H1 (cell line): Measurements from ENCODE around the gene AP1M1. TPM values are rescaled to one million over a fixed set of nuclear protein-coding genes. Genes with fewer than 3 reads are reported as not detected.

Experiments used
- CTCF ChIA-PET: fragments of 300-600 bp; sonication (Branson Sonifier 250); formaldehyde crosslinking; loops from one replicate; lab custom pipeline; 2021; ENCODE audit not compliant: partially characterized antibody; lab: Charles Lee
- POLR2A ChIA-PET: fragments of 300-600 bp; sonication (Branson Sonifier 250); formaldehyde crosslinking; loops from one replicate; lab custom pipeline; 2021; ENCODE audit warnings: inconsistent platforms; ENCODE audit not compliant: partially characterized antibody; lab: Charles Lee
- DNase-seq, 2 experiments: peaks; one replicate each; pipeline versions ENCODE4 v3.0.0 to v3.0.0-alpha.2; 2010 to 2022; ENCODE audit warnings: low spot score in 2 of 2, low read depth in 1 of 2, mixed read lengths in 1 of 2
- FAIRE-seq: peaks from 2 replicates; lab custom pipeline; 2011; peaks lifted over from hg19 to GRCh38; lab: Jason Lieb, UNC
- H2AFZ ChIP-seq: 2 replicates; pipeline ENCODE4 v1.8.1; 2012; ENCODE audit warnings: low read length, inconsistent platforms
- H2AK5ac ChIP-seq: 2 replicates; pipeline ENCODE4 v1.6.1; 2013; ENCODE audit warnings: low read depth, low read length
- H2BK120ac ChIP-seq: replicated peaks from 2 replicates; pipeline ENCODE3; 2013; ENCODE audit warnings: low read depth, low read length, inconsistent platforms
- H2BK12ac ChIP-seq: 2 replicates; pipeline ENCODE4 v1.6.1; 2013; ENCODE audit warnings: low read depth, low read length
- H2BK15ac ChIP-seq: 2 replicates; pipeline ENCODE4 v1.6.1; 2013; ENCODE audit warnings: low read length
- H2BK20ac ChIP-seq: 2 replicates; pipeline ENCODE4 v1.6.1; 2013; ENCODE audit warnings: low read length
- H2BK5ac ChIP-seq: 2 replicates; pipeline ENCODE4 v1.6.1; 2013; ENCODE audit warnings: low read depth, low read length
- H3K14ac ChIP-seq: 2 replicates; pipeline ENCODE4 v1.6.1; 2013; ENCODE audit warnings: inconsistent platforms; ENCODE audit not compliant: insufficient read length
- H3K18ac ChIP-seq: 2 replicates; pipeline ENCODE4 v1.6.1; 2013; ENCODE audit warnings: low read length; ENCODE audit errors: extremely low read depth
- H3K23ac ChIP-seq: 2 replicates; pipeline ENCODE4 v1.6.1; 2013; ENCODE audit warnings: inconsistent platforms; ENCODE audit not compliant: insufficient read length
- H3K23me2 ChIP-seq: 2 replicates; pipeline ENCODE4 v1.6.1; 2013; ENCODE audit warnings: low read depth, low read length
- H3K27ac ChIP-seq: 2 replicates; pipeline ENCODE4 v1.6.1; 2011; ENCODE audit warnings: low read depth, low read length, inconsistent platforms
- H3K27me3 ChIP-seq, 4 experiments: replicated peaks in 1 of 4; 1 replicate in 1 of 4; 2 replicates in 3 of 4; pipeline versions ENCODE4 v1.6.1 to v1.8.1; 2011 to 2013; ENCODE audit warnings: low read length in 3 of 4, mild to moderate bottlenecking in 3 of 4, inconsistent platforms in 2 of 4, mixed read lengths in 2 of 4, moderate library complexity in 1 of 4; ENCODE audit not compliant: control insufficient read depth in 3 of 4, insufficient read depth in 3 of 4; ENCODE audit errors: extremely low read depth in 1 of 4
- H3K36me3 ChIP-seq, 4 experiments: 2 replicates each; pipeline versions ENCODE4 v1.6.1 to v1.8.1; 2011 to 2013; ENCODE audit warnings: mild to moderate bottlenecking in 4 of 4, low read length in 3 of 4, moderate library complexity in 2 of 4, control low read depth in 1 of 4, inconsistent platforms in 1 of 4; ENCODE audit not compliant: insufficient read depth in 4 of 4, control insufficient read depth in 2 of 4
- H3K4ac ChIP-seq: replicated peaks from 2 replicates; pipeline ENCODE3; 2013; ENCODE audit warnings: low read length, low read depth, mixed read lengths, inconsistent platforms; ENCODE audit not compliant: insufficient read length
- H3K4me1 ChIP-seq, 4 experiments: replicated peaks in 1 of 4; 1 replicate in 1 of 4; 2 replicates in 3 of 4; pipeline versions ENCODE4 v1.6.1 to v1.8.1; 2011 to 2013; ENCODE audit warnings: low read length in 3 of 4, inconsistent platforms in 2 of 4, mixed read lengths in 1 of 4; ENCODE audit not compliant: insufficient read depth in 4 of 4, control insufficient read depth in 3 of 4
- H3K4me2 ChIP-seq, 2 experiments: 2 replicates each; pipeline versions ENCODE4 v1.6.1 to v1.8.1; 2011 to 2013; ENCODE audit warnings: low read depth in 2 of 2, low read length in 2 of 2, control low read depth in 1 of 2, inconsistent platforms in 1 of 2, mild to moderate bottlenecking in 1 of 2; ENCODE audit not compliant: insufficient read depth in 1 of 2
- H3K4me3 ChIP-seq, 4 experiments: fragments of 200-600, 300-600 bp in 1 of 4; sonication (generic), shearing (Covaris generic), sonication (Bioruptor Twin) in 1 of 4; 2 replicates each; pipeline versions ENCODE4 v1.5.1 to v1.8.1; 2011 to 2016; ENCODE audit warnings: low read length in 4 of 4, low read depth in 3 of 4, control low read depth in 2 of 4, inconsistent platforms in 2 of 4, mild to moderate bottlenecking in 2 of 4, mixed read lengths in 1 of 4, moderate library complexity in 1 of 4; ENCODE audit not compliant: insufficient read depth in 2 of 4; ENCODE audit errors: extremely low read depth in 1 of 4
- H3K56ac ChIP-seq: replicated peaks from 2 replicates; pipeline ENCODE3; 2013; ENCODE audit warnings: low read depth, mild to moderate bottlenecking, mixed read lengths, low read length, inconsistent platforms; ENCODE audit not compliant: insufficient read length
- H3K79me1 ChIP-seq: 2 replicates; pipeline ENCODE4 v1.6.1; 2013; ENCODE audit warnings: low read depth, low read length, control low read depth
- H3K79me2 ChIP-seq, 2 experiments: 2 replicates each; pipeline versions ENCODE4 v1.6.1 to v1.8.1; 2012 to 2013; ENCODE audit warnings: low read length in 2 of 2, mild to moderate bottlenecking in 2 of 2, inconsistent platforms in 1 of 2; ENCODE audit not compliant: insufficient read depth in 2 of 2, control insufficient read depth in 1 of 2
- H3K9ac ChIP-seq, 4 experiments: replicated peaks in 1 of 4; 1 replicate in 1 of 4; 2 replicates in 3 of 4; pipeline versions ENCODE4 v1.6.1 to v1.8.1; 2011 to 2013; ENCODE audit warnings: low read depth in 3 of 4, low read length in 3 of 4, control low read depth in 2 of 4, mild to moderate bottlenecking in 2 of 4, moderate library complexity in 2 of 4, inconsistent platforms in 1 of 4; ENCODE audit errors: extremely low read depth in 1 of 4
- H3K9me3 ChIP-seq, 2 experiments: 2 replicates each; pipeline versions ENCODE4 v1.6.1 to v1.8.1; 2012 to 2013; ENCODE audit warnings: mild to moderate bottlenecking in 2 of 2, moderate library complexity in 2 of 2, control low read depth in 1 of 2, inconsistent platforms in 1 of 2, low read depth in 1 of 2, low read length in 1 of 2, mixed read lengths in 1 of 2; ENCODE audit not compliant: insufficient read depth in 2 of 2
- H4K20me1 ChIP-seq, 2 experiments: replicated peaks in 1 of 2; 2 replicates each; pipeline versions ENCODE3 to v1.8.1; 2011 to 2013; ENCODE audit warnings: inconsistent platforms in 2 of 2, low read length in 2 of 2, mild to moderate bottlenecking in 1 of 2; ENCODE audit not compliant: insufficient read depth in 2 of 2, control insufficient read depth in 1 of 2
- H4K5ac ChIP-seq: 2 replicates; pipeline ENCODE4 v1.6.1; 2013; ENCODE audit warnings: low read length, low read depth, mixed read lengths, inconsistent platforms; ENCODE audit not compliant: insufficient read length
- H4K8ac ChIP-seq: 2 replicates; pipeline ENCODE4 v1.8.0; 2013; ENCODE audit warnings: mild to moderate bottlenecking, moderate library complexity, low read length, inconsistent platforms; ENCODE audit not compliant: insufficient read depth; ENCODE audit errors: extremely low read depth
- H4K91ac ChIP-seq: replicated peaks from 2 replicates; pipeline ENCODE3; 2013; ENCODE audit warnings: low read length, mixed read lengths, inconsistent platforms; ENCODE audit not compliant: insufficient read length
- ASH2L ChIP-seq: fragments of 200-600, 300-600 bp; sonication (generic); IDR thresholded peaks from one replicate; pipeline ENCODE4 v1.7.1; 2017; ENCODE audit warnings: low read length
- EP300 ChIP-seq, 2 experiments: IDR thresholded peaks; 1 replicate in 1 of 2; 2 replicates in 1 of 2; pipeline ENCODE4 v1.6.1; 2011 to 2012; ENCODE audit warnings: low read depth in 2 of 2, low read length in 2 of 2, mild to moderate bottlenecking in 2 of 2, borderline replicate concordance in 1 of 2, inconsistent platforms in 1 of 2, moderate library complexity in 1 of 2
- EZH2 ChIP-seq: fragments of 200-600 bp; sonication (generic); IDR thresholded peaks from 2 replicates; pipeline ENCODE4 v1.7.1; 2012; ENCODE audit warnings: low read depth, mild to moderate bottlenecking, moderate library complexity, low read length, inconsistent platforms; ENCODE audit not compliant: severe bottlenecking
- KDM4A ChIP-seq: IDR thresholded peaks from one replicate; pipeline ENCODE4 v1.7.1; 2012; ENCODE audit warnings: low read depth, mild to moderate bottlenecking, moderate library complexity, low read length, inconsistent platforms; ENCODE audit not compliant: severe bottlenecking
- NRF1 ChIP-seq: IDR thresholded peaks from 2 replicates; pipeline ENCODE4 v1.6.1; 2011; ENCODE audit warnings: mild to moderate bottlenecking, low read depth, low read length, improper control_type of control experiment
- RNF2 ChIP-seq: fragments of 200-900, 300-1000 bp; sonication (generic); IDR thresholded peaks from 2 replicates; pipeline ENCODE4 v1.7.1; 2016; ENCODE audit warnings: borderline replicate concordance, low read depth, mild to moderate bottlenecking, antibody characterized with exemption, low read length; ENCODE audit not compliant: poor library complexity, severe bottlenecking; ENCODE audit errors: missing control alignments
- RXRA ChIP-seq: IDR thresholded peaks from 2 replicates; pipeline ENCODE4 v1.6.1; 2011; ENCODE audit warnings: low read depth, mild to moderate bottlenecking, low read length, moderate library complexity; ENCODE audit not compliant: insufficient read depth
- SP1 ChIP-seq: IDR thresholded peaks from 2 replicates; pipeline ENCODE4 v1.6.1; 2011; ENCODE audit warnings: low read depth, low read length
- TAF1 ChIP-seq: IDR thresholded peaks from 2 replicates; pipeline ENCODE4 v1.6.1; 2011; ENCODE audit warnings: mild to moderate bottlenecking, low read depth, low read length
- WGBS, 2 experiments: shearing (Covaris generic) in 1 of 2; methylation state at CpG; one replicate each; pipeline versions ENCODE4 v1.1.6 to v1.1.7; 2013 to 2015; ENCODE audit warnings: low lambda C conversion rate in 2 of 2, mixed read lengths in 2 of 2, inconsistent platforms in 1 of 2, low coverage in 1 of 2, missing lambda C conversion rate in 1 of 2; ENCODE audit not compliant: insufficient replicate concordance in 2 of 2, insufficient coverage in 1 of 2, insufficient read length in 1 of 2; ENCODE audit errors: extremely low coverage in 1 of 2, missing lambda C conversion rate in 1 of 2; 5-methylcytosine and 5-hydroxymethylcytosine counted together
- polyA plus RNA-seq, 7 experiments: library from polyadenylated mRNA; depleted of rRNA in 3 of 7; stranded (reverse) in 5 of 7; unstranded in 2 of 7; fragments of >200 nt in 5 of 7; fragments of 200-250 nt in 2 of 7; gene quantifications; 1 replicate in 5 of 7; 2 replicates in 1 of 7; 4 replicates in 1 of 7; pipeline versions ENCODE4 v1.2.1 to v1.2.3, GENCODE V29; 2011 to 2013; ENCODE audit warnings: missing spikeins in 2 of 7, mixed read lengths in 2 of 7
- total RNA-seq: library from RNA; stranded (reverse); fragmentation: NEBNext Ultra II Directional; extraction: Animal tissue kit (Norgen Biotek cat#: 25700); gene quantifications from 2 replicates; pipeline ENCODE4 v1.2.1, GENCODE V29; 2021
- TF ChIP-seq, protein P1 (sequence below): IDR thresholded peaks from 2 replicates; pipeline ENCODE4 v1.6.1; 2011; ENCODE audit warnings: low read length, improper control_type of control experiment

Gene AP1M1
- total and polyA plus RNA-seq, 2 of the 8 experiments (the other 6 are each of a cell fraction or from before 2014, with no cell fraction given): 30.9 to 37.5 TPM

DNA sequence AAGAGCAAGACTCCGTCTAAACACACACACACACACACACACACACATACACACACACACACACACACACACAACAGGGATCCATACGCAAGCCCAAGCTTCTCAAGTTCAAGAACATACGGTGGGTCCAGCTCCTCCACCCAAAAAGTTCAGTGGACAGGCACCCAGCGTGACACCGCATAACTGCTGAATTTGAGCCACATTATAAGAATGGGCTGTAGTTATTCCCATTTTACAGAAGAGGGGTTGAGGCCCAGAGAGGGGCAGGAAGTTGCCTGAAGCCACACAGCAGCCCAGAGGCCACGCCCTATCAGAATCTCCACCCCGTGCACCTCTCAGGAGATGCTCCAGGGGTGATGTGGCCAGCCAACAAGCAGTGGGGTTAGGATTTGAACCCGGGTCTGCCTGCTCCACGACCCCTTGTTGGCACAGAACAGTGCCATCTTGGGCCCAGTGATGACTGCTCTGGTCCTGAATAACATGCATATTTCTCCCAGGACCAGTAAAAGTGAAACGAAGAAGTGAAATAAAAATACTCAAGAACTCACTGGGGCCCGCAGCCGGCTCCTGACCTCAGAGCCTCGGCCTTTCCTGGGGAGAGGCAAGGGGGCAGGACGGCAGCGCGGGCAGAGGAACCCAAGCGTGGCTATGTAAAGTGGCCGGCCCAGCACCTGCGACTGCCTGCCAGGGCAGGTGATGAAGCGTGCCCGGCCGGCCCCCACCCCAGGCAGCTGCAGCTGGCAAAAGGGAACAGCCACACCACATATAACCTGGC lies 61.9 kb downstream of the AP1M1 start:
- H3K27me3 ChIP-seq: no peaks in the 10 kb centered on the region
- H3K27ac ChIP-seq: no peak overlapping the region
- no peaks in the 10 kb centered on the region for H3K9me3 ChIP-seq
- H3K23me2 ChIP-seq: peaks cover 5% of the 10 kb centered on the region; the same call in 1 of the 2 replicates
- WGBS, 2 experiments: 83% methylated on average over 21 of the region's 22 CpGs; no CpG with 5 or more reads in 1 of the 2 experiments
- no peak overlapping the region for H3K14ac ChIP-seq
- H2BK5ac ChIP-seq: no peak overlapping the region
- H4K8ac ChIP-seq: no peak overlapping the region
- ChIA-PET CTCF (interaction anchor here (0.6 to 2.7 kb wide), 8 partner anchors 10 to 835 kb away, joined by 3 to 13 read pairs (median 4); no protein-coding TSS in a partner anchor), POLR2A (no interaction called here)
- no peak overlapping the region for H3K4ac ChIP-seq
- H3K9ac ChIP-seq: no peak overlapping the region
- H3K4me3 ChIP-seq: no peak overlapping the region
- no peak overlapping the region for H4K5ac ChIP-seq
- FAIRE-seq: no peak
- H3K4me1 ChIP-seq: no peaks in the 10 kb centered on the region; a peak in 1 of 7 replicates
- no peak overlapping the region for H3K23ac ChIP-seq
- no peak overlapping the region for H2BK15ac ChIP-seq
- no peak overlapping the region for H2BK120ac ChIP-seq
- H2AFZ ChIP-seq: no peak overlapping the region
- no peak overlapping the region for H3K4me2 ChIP-seq
- DNase-seq: no peak
- no peak overlapping the region for H3K18ac ChIP-seq
- no peaks in the 10 kb centered on the region; a peak in 1 of 8 replicates for H3K36me3 ChIP-seq
- peaks cover 0 to 3% of the 10 kb centered on the region in 2 experiments for H4K20me1 ChIP-seq
- H3K79me2 ChIP-seq: peaks cover 0 to 3% of the 10 kb centered on the region in 2 experiments; a peak in 1 of 4 replicates
- no peaks in the 10 kb centered on the region for H3K79me1 ChIP-seq
- no peak overlapping the region for H4K91ac ChIP-seq
- H2BK12ac ChIP-seq: no peak overlapping the region
- H2AK5ac ChIP-seq: no peak overlapping the region
- H3K56ac ChIP-seq: no peak overlapping the region
- no peak overlapping the region for H2BK20ac ChIP-seq
- TF ChIP-seq, protein P1, sequence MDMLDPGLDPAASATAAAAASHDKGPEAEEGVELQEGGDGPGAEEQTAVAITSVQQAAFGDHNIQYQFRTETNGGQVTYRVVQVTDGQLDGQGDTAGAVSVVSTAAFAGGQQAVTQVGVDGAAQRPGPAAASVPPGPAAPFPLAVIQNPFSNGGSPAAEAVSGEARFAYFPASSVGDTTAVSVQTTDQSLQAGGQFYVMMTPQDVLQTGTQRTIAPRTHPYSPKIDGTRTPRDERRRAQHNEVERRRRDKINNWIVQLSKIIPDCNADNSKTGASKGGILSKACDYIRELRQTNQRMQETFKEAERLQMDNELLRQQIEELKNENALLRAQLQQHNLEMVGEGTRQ: no peak
- TF ChIP-seq EP300 (IDR thresholded peaks at IDR 0.05; ENCODE audit: borderline replicate concordance in 1 of 2, low read depth in 2 of 2, low read length in 2 of 2): no peak
- TF ChIP-seq ASH2L: no peak
- no peak for TF ChIP-seq NRF1
- no peak for TF ChIP-seq RNF2
- TF ChIP-seq KDM4A: no peak
- TF ChIP-seq EZH2: no peak
- TF ChIP-seq RXRA: no peak
- no peak for TF ChIP-seq TAF1
- no peak for TF ChIP-seq SP1
